GM12875 (cell line): ENCODE data around the gene SCRN3.

Experiments used
- H3K4me3 ChIP-seq: one replicate; pipeline ENCODE4 v1.5.1; 2011; ENCODE audit warnings: low read depth, low read length, control low read depth
- CTCF ChIP-seq: IDR thresholded peaks from 2 replicates; pipeline ENCODE4 v1.5.1; 2011; ENCODE audit warnings: low read depth, mild to moderate bottlenecking, control low read depth, inconsistent platforms, low read length, moderate library complexity, borderline replicate concordance; ENCODE audit not compliant: insufficient read depth

Gene SCRN3

GRCh38 chr2:174439950-174440349, 44.4 kb downstream of the SCRN3 start:
- TF ChIP-seq CTCF: no peak
- H3K4me3 ChIP-seq: no peak overlapping the region

- H3K4me3 ChIP-seq: no peak overlapping the region
- no peak for TF ChIP-seq CTCF
Measured at GRCh38 chr2:174442546-174443510, 47.3 kb downstream of the SCRN3 start.

- TF ChIP-seq CTCF: no peak
- no peak overlapping the region for H3K4me3 ChIP-seq
Measured at GRCh38 chr2:174444761-174445160, 49.2 kb downstream of the SCRN3 start.

GRCh38 chr2:174445248-174445647, 49.7 kb downstream of the SCRN3 start:
- no peak for TF ChIP-seq CTCF
- H3K4me3 ChIP-seq: no peak overlapping the region

GRCh38 chr2:174446531-174446930, 51.0 kb downstream of the SCRN3 start:
- TF ChIP-seq CTCF: no peak
- H3K4me3 ChIP-seq: no peak overlapping the region

GRCh38 chr2:174449033-174449432, 53.5 kb downstream of the SCRN3 start:
- no peak overlapping the region for H3K4me3 ChIP-seq
- TF ChIP-seq CTCF: no peak
